HEK293 (cell line): Measurements from ENCODE around the gene ZP3.
"Not testable (repeated sequence)": the region's sequence is repeated elsewhere in the genome, so short reads cannot be mapped to it uniquely, and the experiment has no call there.

Experiments used
- ZBTB17 ChIP-seq: fragments of 450-650 bp; formaldehyde crosslinking; IDR thresholded peaks from 2 replicates; pipeline ENCODE4 v1.5.1; 2016; ENCODE audit warnings: missing biosample characterization, missing genetic modification characterization
- ZFP41 ChIP-seq: fragments of 450-650 bp; formaldehyde crosslinking; IDR thresholded peaks from 2 replicates; pipeline ENCODE4 v1.5.1; 2016; ENCODE audit warnings: missing biosample characterization, missing genetic modification characterization, borderline replicate concordance
- ZNF24 ChIP-seq: fragments of 450-650 bp; formaldehyde crosslinking; IDR thresholded peaks from 2 replicates; pipeline ENCODE4 v1.5.1; 2016; ENCODE audit warnings: missing biosample characterization, missing genetic modification characterization
- ZNF302 ChIP-seq: fragments of 450-650 bp; formaldehyde crosslinking; IDR thresholded peaks from 2 replicates; pipeline ENCODE4 v1.5.1; 2016; ENCODE audit warnings: missing biosample characterization, missing genetic modification characterization, low read depth
- ZNF311 ChIP-seq: fragments of 450-650 bp; formaldehyde crosslinking; IDR thresholded peaks from 2 replicates; pipeline ENCODE4 v1.5.1; 2017; ENCODE audit warnings: missing biosample characterization, missing genetic modification characterization, borderline replicate concordance
- ZNF76 ChIP-seq: fragments of 450-650 bp; formaldehyde crosslinking; IDR thresholded peaks from 2 replicates; pipeline ENCODE4; 2016; ENCODE audit warnings: low read depth, missing biosample characterization, missing genetic modification characterization, borderline replicate concordance
- ZSCAN16 ChIP-seq: fragments of 450-650 bp; formaldehyde crosslinking; IDR thresholded peaks from 2 replicates; pipeline ENCODE4 v1.5.1; 2016; ENCODE audit warnings: missing biosample characterization, missing genetic modification characterization
- TF ChIP-seq, protein P1 (sequence below): fragments of 450-650 bp; formaldehyde crosslinking; IDR thresholded peaks from 2 replicates; pipeline ENCODE4 v1.5.1; 2016; ENCODE audit warnings: missing biosample characterization, missing genetic modification characterization
- TF ChIP-seq, protein P2 (sequence below): fragments of 450-650 bp; formaldehyde crosslinking; conservative IDR thresholded peaks from 2 replicates; pipeline ENCODE4 v1.5.1; 2016; ENCODE audit warnings: low read depth, missing biosample characterization, missing genetic modification characterization

DNA sequence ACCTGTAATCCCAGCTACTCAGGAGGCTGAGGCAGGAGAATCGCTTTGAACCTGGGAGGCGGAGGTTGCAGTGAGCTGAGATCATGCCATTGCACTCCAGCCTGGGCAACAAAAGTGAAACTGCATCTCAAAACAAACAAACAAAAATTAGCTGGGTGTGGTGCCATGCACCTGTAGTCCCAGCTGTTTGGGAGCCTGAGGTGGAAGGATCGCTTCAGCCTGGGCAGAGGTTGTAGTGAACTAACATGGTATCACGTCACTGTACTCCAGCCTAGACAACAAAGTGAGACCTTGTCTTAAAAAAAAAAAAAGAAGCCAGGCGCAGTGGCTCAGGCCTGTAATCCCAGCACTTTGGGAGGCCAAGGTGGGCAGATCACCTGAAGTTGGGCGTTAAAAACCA is 37.0 kb upstream of the ZP3 start:
- TF ChIP-seq ZBTB17; ZNF76 (tag by site-specific recombination); ZNF24; ZSCAN16 (tag by site-specific recombination); ZFP41 (tag by site-specific recombination); ZNF302 (tag by site-specific recombination); ZNF311 (tag by site-specific recombination): not testable (repeated sequence)
- TF ChIP-seq, protein P1, sequence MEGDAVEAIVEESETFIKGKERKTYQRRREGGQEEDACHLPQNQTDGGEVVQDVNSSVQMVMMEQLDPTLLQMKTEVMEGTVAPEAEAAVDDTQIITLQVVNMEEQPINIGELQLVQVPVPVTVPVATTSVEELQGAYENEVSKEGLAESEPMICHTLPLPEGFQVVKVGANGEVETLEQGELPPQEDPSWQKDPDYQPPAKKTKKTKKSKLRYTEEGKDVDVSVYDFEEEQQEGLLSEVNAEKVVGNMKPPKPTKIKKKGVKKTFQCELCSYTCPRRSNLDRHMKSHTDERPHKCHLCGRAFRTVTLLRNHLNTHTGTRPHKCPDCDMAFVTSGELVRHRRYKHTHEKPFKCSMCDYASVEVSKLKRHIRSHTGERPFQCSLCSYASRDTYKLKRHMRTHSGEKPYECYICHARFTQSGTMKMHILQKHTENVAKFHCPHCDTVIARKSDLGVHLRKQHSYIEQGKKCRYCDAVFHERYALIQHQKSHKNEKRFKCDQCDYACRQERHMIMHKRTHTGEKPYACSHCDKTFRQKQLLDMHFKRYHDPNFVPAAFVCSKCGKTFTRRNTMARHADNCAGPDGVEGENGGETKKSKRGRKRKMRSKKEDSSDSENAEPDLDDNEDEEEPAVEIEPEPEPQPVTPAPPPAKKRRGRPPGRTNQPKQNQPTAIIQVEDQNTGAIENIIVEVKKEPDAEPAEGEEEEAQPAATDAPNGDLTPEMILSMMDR (tag by site-specific recombination): not testable (repeated sequence)
- TF ChIP-seq, protein P2, sequence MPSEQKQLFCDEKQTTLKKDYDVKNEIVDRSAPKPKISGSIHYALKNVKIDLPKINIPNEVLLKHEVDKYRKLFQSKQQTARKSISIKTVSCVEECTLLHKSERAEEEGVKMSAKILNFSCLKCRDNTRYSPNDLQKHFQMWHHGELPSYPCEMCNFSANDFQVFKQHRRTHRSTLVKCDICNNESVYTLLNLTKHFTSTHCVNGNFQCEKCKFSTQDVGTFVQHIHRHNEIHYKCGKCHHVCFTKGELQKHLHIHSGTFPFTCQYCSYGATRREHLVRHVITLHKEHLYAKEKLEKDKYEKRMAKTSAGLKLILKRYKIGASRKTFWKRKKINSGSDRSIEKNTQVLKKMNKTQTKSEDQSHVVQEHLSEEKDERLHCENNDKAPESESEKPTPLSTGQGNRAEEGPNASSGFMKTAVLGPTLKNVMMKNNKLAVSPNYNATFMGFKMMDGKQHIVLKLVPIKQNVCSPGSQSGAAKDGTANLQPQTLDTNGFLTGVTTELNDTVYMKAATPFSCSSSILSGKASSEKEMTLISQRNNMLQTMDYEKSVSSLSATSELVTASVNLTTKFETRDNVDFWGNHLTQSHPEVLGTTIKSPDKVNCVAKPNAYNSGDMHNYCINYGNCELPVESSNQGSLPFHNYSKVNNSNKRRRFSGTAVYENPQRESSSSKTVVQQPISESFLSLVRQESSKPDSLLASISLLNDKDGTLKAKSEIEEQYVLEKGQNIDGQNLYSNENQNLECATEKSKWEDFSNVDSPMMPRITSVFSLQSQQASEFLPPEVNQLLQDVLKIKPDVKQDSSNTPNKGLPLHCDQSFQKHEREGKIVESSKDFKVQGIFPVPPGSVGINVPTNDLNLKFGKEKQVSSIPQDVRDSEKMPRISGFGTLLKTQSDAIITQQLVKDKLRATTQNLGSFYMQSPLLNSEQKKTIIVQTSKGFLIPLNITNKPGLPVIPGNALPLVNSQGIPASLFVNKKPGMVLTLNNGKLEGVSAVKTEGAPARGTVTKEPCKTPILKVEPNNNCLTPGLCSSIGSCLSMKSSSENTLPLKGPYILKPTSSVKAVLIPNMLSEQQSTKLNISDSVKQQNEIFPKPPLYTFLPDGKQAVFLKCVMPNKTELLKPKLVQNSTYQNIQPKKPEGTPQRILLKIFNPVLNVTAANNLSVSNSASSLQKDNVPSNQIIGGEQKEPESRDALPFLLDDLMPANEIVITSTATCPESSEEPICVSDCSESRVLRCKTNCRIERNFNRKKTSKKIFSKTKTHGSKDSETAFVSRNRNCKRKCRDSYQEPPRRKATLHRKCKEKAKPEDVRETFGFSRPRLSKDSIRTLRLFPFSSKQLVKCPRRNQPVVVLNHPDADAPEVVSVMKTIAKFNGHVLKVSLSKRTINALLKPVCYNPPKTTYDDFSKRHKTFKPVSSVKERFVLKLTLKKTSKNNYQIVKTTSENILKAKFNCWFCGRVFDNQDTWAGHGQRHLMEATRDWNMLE (tag by site-specific recombination): not testable (repeated sequence)
